HepG2 (cell line): ENCODE data around the gene FAM53B. TPM values are rescaled to one million over a fixed set of nuclear protein-coding genes. Genes with fewer than 3 reads are reported as not detected.

ENCODE experiments used
- ATAC-seq: fragments of 200-7000 bp; cut with Tn5 transposase; 3 replicates; pipeline ENCODE4 v1.9.1; 2020; ENCODE audit warnings: mild to moderate bottlenecking, moderate library complexity
- BruUV-seq: library from RNA; stranded (reverse); fragments of 400-500 nt; replicated peaks from 2 replicates; lab custom pipeline; 2021; lab: Mats Ljungman, UMichigan
- CTCF ChIA-PET: fragments of 300-600 bp; formaldehyde crosslinking; extraction: SDS; loops from one replicate; lab custom pipeline; 2021; ENCODE audit warnings: low total read pairs, inconsistent platforms, low intra/inter-chr PET ratio; lab: Yijun Ruan, JAX
- POLR2A ChIA-PET: fragments of 350-600 bp; sonication (Branson Sonifier 250); formaldehyde crosslinking; loops from one replicate; lab custom pipeline; 2020; ENCODE audit warnings: antibody characterized with exemption, inconsistent platforms; lab: Yijun Ruan, JAX
- DNase-seq: peaks from one replicate; pipeline ENCODE4 v3.0.0-alpha.2; 2015; ENCODE audit warnings: low spot score
- FAIRE-seq: peaks from 3 replicates; lab custom pipeline; 2011; peaks lifted over from hg19 to GRCh38; lab: Jason Lieb, UNC
- H2AFZ ChIP-seq: one replicate; pipeline ENCODE4 v1.6.1; 2011; ENCODE audit warnings: low read length, inconsistent platforms
- H3K27ac ChIP-seq: fragments of 300-600 bp; 3 replicates; pipeline ENCODE4 v1.8.0; 2011; ENCODE audit warnings: mixed run types, mild to moderate bottlenecking, mixed read lengths, low read length, inconsistent platforms; ENCODE audit not compliant: insufficient read depth; ENCODE audit errors: extremely low read length
- H3K27me3 ChIP-seq, 2 experiments: fragments of 200-600 bp in 1 of 2; 2 replicates in 1 of 2; 3 replicates in 1 of 2; pipeline versions ENCODE4 v1.6.0 to v1.8.0; 2011; ENCODE audit warnings: low read length in 2 of 2, mild to moderate bottlenecking in 2 of 2, moderate library complexity in 2 of 2, inconsistent platforms in 1 of 2; ENCODE audit not compliant: insufficient read depth in 2 of 2, control insufficient read depth in 1 of 2
- H3K36me3 ChIP-seq, 2 experiments: fragments of 200-600 bp in 1 of 2; replicated peaks in 1 of 2; 2 replicates in 1 of 2; 3 replicates in 1 of 2; pipeline versions ENCODE4 v1.5.1 to v1.8.0; 2011; ENCODE audit warnings: low read length in 2 of 2, inconsistent platforms in 1 of 2; ENCODE audit not compliant: insufficient read depth in 2 of 2, control insufficient read depth in 1 of 2
- H3K4me1 ChIP-seq: 2 replicates; pipeline ENCODE4 v1.5.1; 2012; ENCODE audit warnings: low read length, inconsistent platforms; ENCODE audit not compliant: insufficient read depth
- H3K4me2 ChIP-seq: 2 replicates; pipeline ENCODE4 v1.6.0; 2011; ENCODE audit warnings: low read depth, low read length, inconsistent platforms
- H3K4me3 ChIP-seq, 3 experiments: fragments of 200-600 bp in 1 of 3; sonication (generic), shearing (Covaris generic) in 1 of 3; replicated peaks in 1 of 3; 2 replicates each; pipeline ENCODE4 v1.5.1; 2011 to 2016; ENCODE audit warnings: low read length in 3 of 3, inconsistent platforms in 2 of 3, low read depth in 2 of 3, mild to moderate bottlenecking in 2 of 3, control low read depth in 1 of 3, mixed read lengths in 1 of 3; ENCODE audit not compliant: insufficient read depth in 1 of 3
- H3K79me2 ChIP-seq: one replicate; pipeline ENCODE4 v1.6.1; 2011; ENCODE audit warnings: low read length, inconsistent platforms; ENCODE audit not compliant: insufficient read depth
- H3K9ac ChIP-seq: 2 replicates; pipeline ENCODE4 v1.6.0; 2011; ENCODE audit warnings: mild to moderate bottlenecking, low read depth, low read length, inconsistent platforms; ENCODE audit not compliant: insufficient read depth
- H3K9me3 ChIP-seq: 2 replicates; pipeline ENCODE4 v1.5.1; 2012; ENCODE audit warnings: mild to moderate bottlenecking, low read length
- H4K20me1 ChIP-seq: 2 replicates; pipeline ENCODE4 v1.6.0; 2011; ENCODE audit warnings: inconsistent platforms, mild to moderate bottlenecking, low read length, moderate library complexity; ENCODE audit not compliant: insufficient read depth
- ATF2 ChIP-seq: sonication (generic); formaldehyde crosslinking; IDR thresholded peaks from 2 replicates; pipeline ENCODE4 v1.4.0; 2020; ENCODE audit warnings: missing genetic modification reagents
- BCL3 ChIP-seq: sonication (generic); formaldehyde crosslinking; IDR thresholded peaks from 2 replicates; pipeline ENCODE4 v1.5.1; 2020; ENCODE audit warnings: mild to moderate bottlenecking, missing genetic modification reagents, moderate library complexity
- BCL6 ChIP-seq: IDR thresholded peaks from 2 replicates; pipeline ENCODE4 v1.6.1; 2016; ENCODE audit warnings: missing genetic modification reagents, missing compliant biosample characterization
- CREB1 ChIP-seq, 2 experiments: fragments of 450-650 bp in 1 of 2; IDR thresholded peaks; 2 replicates each; pipeline ENCODE4 v1.6.1; 2016 to 2017; ENCODE audit warnings: control low read depth in 1 of 2, mild to moderate bottlenecking in 1 of 2, missing compliant biosample characterization in 1 of 2, missing genetic modification characterization in 1 of 2
- CREM ChIP-seq, 2 experiments: sonication (generic) in 1 of 2; formaldehyde crosslinking in 1 of 2; IDR thresholded peaks; 2 replicates each; pipeline versions ENCODE4 v1.4.0 to v1.6.1; 2016 to 2020; ENCODE audit warnings: antibody characterized with exemption in 1 of 2, mild to moderate bottlenecking in 1 of 2, missing genetic modification reagents in 1 of 2
- EP300 ChIP-seq, 3 experiments: sonication (generic) in 1 of 3; formaldehyde crosslinking in 1 of 3; IDR thresholded peaks; 2 replicates each; pipeline versions ENCODE4 v1.5.1 to v1.6.1; 2011 to 2020; ENCODE audit warnings: low read depth in 2 of 3, low read length in 2 of 3, borderline replicate concordance in 1 of 3, improper control_type of control experiment in 1 of 3, mild to moderate bottlenecking in 1 of 3, missing genetic modification reagents in 1 of 3, moderate library complexity in 1 of 3
- GFI1 ChIP-seq: sonication (generic); formaldehyde crosslinking; IDR thresholded peaks from 2 replicates; pipeline ENCODE4 v1.5.0; 2020; ENCODE audit warnings: missing genetic modification reagents, mild to moderate bottlenecking, borderline replicate concordance
- HNF1B ChIP-seq: sonication (generic); formaldehyde crosslinking; IDR thresholded peaks from 2 replicates; pipeline ENCODE4 v1.5.1; 2020; ENCODE audit warnings: mild to moderate bottlenecking, moderate library complexity, missing genetic modification reagents
- HNF4A ChIP-seq: sonication (generic); formaldehyde crosslinking; IDR thresholded peaks from 2 replicates; pipeline ENCODE4 v1.4.0; 2020; ENCODE audit warnings: missing genetic modification reagents
- LCORL ChIP-seq, 2 experiments: fragments of 450-650 bp in 1 of 2; sonication (generic) in 1 of 2; formaldehyde crosslinking in 1 of 2; IDR thresholded peaks; 2 replicates each; pipeline versions ENCODE4 v1.5.0 to v1.6.1; 2017 to 2020; ENCODE audit warnings: antibody characterized with exemption in 1 of 2, missing genetic modification reagents in 1 of 2
- NR2F6 ChIP-seq, 2 experiments: IDR thresholded peaks; 2 replicates each; pipeline ENCODE4 v1.6.1; 2016; ENCODE audit warnings: antibody characterized with exemption in 1 of 2, mild to moderate bottlenecking in 1 of 2
- POLR2A ChIP-seq, 2 experiments: IDR thresholded peaks; 2 replicates each; pipeline ENCODE4 v1.6.1; 2011; ENCODE audit warnings: low read depth in 2 of 2, low read length in 2 of 2, mild to moderate bottlenecking in 1 of 2, moderate library complexity in 1 of 2; ENCODE audit not compliant: insufficient read depth in 1 of 2
- SETDB1 ChIP-seq: sonication (generic); formaldehyde crosslinking; IDR thresholded peaks from 2 replicates; pipeline ENCODE4 v1.5.1; 2020; ENCODE audit warnings: missing genetic modification reagents, mild to moderate bottlenecking, borderline replicate concordance
- SOX13 ChIP-seq, 3 experiments: fragments of 450-650 bp in 1 of 3; sonication (generic) in 1 of 3; formaldehyde crosslinking in 1 of 3; IDR thresholded peaks in 2 of 3; conservative IDR thresholded peaks in 1 of 3; 2 replicates each; pipeline versions ENCODE4 v1.5.0 to v1.6.1; 2016 to 2020; ENCODE audit warnings: antibody characterized with exemption in 1 of 3, mild to moderate bottlenecking in 1 of 3, missing compliant biosample characterization in 1 of 3, missing genetic modification reagents in 1 of 3, moderate library complexity in 1 of 3
- ZFP41 ChIP-seq: sonication (generic); formaldehyde crosslinking; IDR thresholded peaks from 2 replicates; pipeline ENCODE4 v1.4.0; 2020; ENCODE audit warnings: mild to moderate bottlenecking, missing genetic modification reagents, borderline replicate concordance
- WGBS: methylation state at CpG from one replicate; pipeline ENCODE4 v1.1.6; 2017; ENCODE audit warnings: low lambda C conversion rate; 5-methylcytosine and 5-hydroxymethylcytosine counted together
- in situ Hi-C: cut with HindIII; loops from 2 replicates; pipeline ENCODE4 v1.10.0; 2017; ENCODE audit warnings: low pct_unique_long_range_greater_than_20kb; ENCODE audit not compliant: extremely low pct_ligation_motif_present
- intact Hi-C: fragments of 100-400 bp; cut with micrococcal nuclease; formaldehyde crosslinking; loops from one replicate; pipeline ENCODE4 v1.10.0; 2022; ENCODE audit not compliant: unreplicated experiment
- polyA plus RNA-seq, 8 experiments: library from polyadenylated mRNA; depleted of rRNA in 3 of 8; stranded (reverse) in 7 of 8; unstranded in 1 of 8; fragments of >200 nt; fragmentation: Illumina TruSeq in 4 of 8; extraction: Trizol in 4 of 8; gene quantifications; 2 replicates each; pipeline versions ENCODE4 v1.2.1 to v1.2.3, GENCODE V29; 2011 to 2016; ENCODE audit warnings: low read depth in 4 of 8, missing spikeins in 1 of 8, mixed read lengths in 1 of 8; ENCODE audit not compliant: insufficient read depth in 1 of 8
- total RNA-seq, 5 experiments: library from RNA; depleted of rRNA; stranded (reverse); fragments of >200 nt; fragmentation: Illumina TruSeq; extraction: Trizol; gene quantifications; 2 replicates each; pipeline ENCODE4 v1.2.3, GENCODE V29; 2016; ENCODE audit warnings: low read depth in 1 of 5

The FAM53B gene
- total and polyA plus RNA-seq, 2 of the 13 experiments (the other 11 are each of a cell fraction or from before 2014, with no cell fraction given) = 6.4 to 19.3 TPM

GRCh38 chr10:124740369-124741280 is 3.6 kb downstream of the FAM53B start:
- WGBS = 5% methylated on average over 18 of the region's 18 CpGs
- no peaks in the 10 kb centered on the region for H3K9me3 ChIP-seq
- intact Hi-C loops = loop anchor here (1.0 to 5.0 kb wide), 3 partner anchors 52 to 133 kb away; partner anchors contain the start of gene EEF1AKMT2
- ChIA-PET CTCF (interaction anchor here (0.6 to 2.0 kb wide), 3 partner anchors 109 to 279 kb away, joined by 3 to 10 read pairs (median 7); no protein-coding TSS in a partner anchor), POLR2A (interaction anchor here (0.7 to 2.0 kb wide), 7 partner anchors 32 to 322 kb away, joined by 3 to 8 read pairs (median 4); partner anchors contain the start of genes ABRAXAS2, EEF1AKMT2 and OAT)
- ATAC-seq = peak; percentile 43
- in situ Hi-C loops = loop anchor here (5.0 kb wide), 1 partner anchor 203 kb away; no protein-coding TSS in a partner anchor
- peak; percentile 74 for DNase-seq
- BruUV-seq = no TSS peak
- FAIRE-seq = peak; percentile 81
- peaks cover 15% of the 10 kb centered on the region for H4K20me1 ChIP-seq
- peak overlapping the region; percentile 70 for H3K27ac ChIP-seq
- H3K4me2 ChIP-seq = peak overlapping the region; percentile 82
- H3K79me2 ChIP-seq = peaks cover 51% of the 10 kb centered on the region
- H3K36me3 ChIP-seq = no peaks in the 10 kb centered on the region; a peak in 2 of 5 replicates
- H3K27me3 ChIP-seq = no peaks in the 10 kb centered on the region; a peak in 1 of 5 replicates
- peak overlapping the region; percentile 18 for H2AFZ ChIP-seq
- peak overlapping the region; percentile 44 to 62 (median 46) for H3K4me3 ChIP-seq
- peaks cover 76% of the 10 kb centered on the region for H3K4me1 ChIP-seq
- H3K9ac ChIP-seq = peak overlapping the region; percentile 56
- TF ChIP-seq ATF2 (no peak), GFI1 (CRISPR knock-in tag) (peak; percentile 45; the same call in 1 of the 2 replicates), HNF1B (0 out of 2 replicates have a peak, but pooled peaks have one; percentile 37), SETDB1 (CRISPR knock-in tag) (no peak), EP300 (IDR thresholded peaks at IDR 0.05; ENCODE audit: low read depth in 2 of 2, low read length in 2 of 2) (peak in 1 of 2 experiments; percentile 29; a peak in 1 of 4 replicates), EP300 (CRISPR knock-in tag; IDR thresholded peaks at IDR 0.05; ENCODE audit: borderline replicate concordance) (no peak), CREM (IDR thresholded peaks at IDR 0.05) (no peak), CREM (CRISPR knock-in tag; IDR thresholded peaks at IDR 0.05) (no peak), SOX13 (IDR thresholded peaks at IDR 0.05) (no peak), SOX13 (CRISPR knock-in tag; conservative IDR thresholded peaks at IDR 0.05 in 1 of 2, IDR thresholded peaks at IDR 0.05 in 1 of 2) (0 out of 4 replicates have a peak, but pooled peaks of 1 of the 2 experiments have one; percentile 7), BCL6 (CRISPR knock-in tag) (peak; percentile 45; the same call in 1 of the 2 replicates), NR2F6 (IDR thresholded peaks at IDR 0.05) (no peak), NR2F6 (CRISPR knock-in tag; IDR thresholded peaks at IDR 0.05) (0 out of 2 replicates have a peak, but pooled peaks have one; percentile 25), HNF4A (CRISPR knock-in tag) (peak; percentile 50; the same call in 1 of the 2 replicates), POLR2A (IDR thresholded peaks at IDR 0.05; ENCODE audit: insufficient read depth in 1 of 2, low read depth in 2 of 2, low read length in 2 of 2) (peak in 1 of 2 experiments; percentile 18; a peak in 1 of 4 replicates), CREB1 (IDR thresholded peaks at IDR 0.05) (no peak), CREB1 (CRISPR knock-in tag; IDR thresholded peaks at IDR 0.05) (no peak), LCORL (IDR thresholded peaks at IDR 0.05) (no peak), LCORL (CRISPR knock-in tag; IDR thresholded peaks at IDR 0.05) (peak; percentile 39; the same call in 1 of the 2 replicates), ZFP41 (CRISPR knock-in tag) (no peak), BCL3 (CRISPR knock-in tag) (0 out of 2 replicates have a peak, but pooled peaks have one; percentile 32)
